DND-41 (cell line): ENCODE results near the gene UNC13C.

Experiments
- ATAC-seq: fragments of 200-7000 bp; cut with Tn5 transposase; 3 replicates; pipeline ENCODE4 v1.9.1; 2021; ENCODE audit warnings: low read depth; ENCODE audit not compliant: insufficient read depth
- DNase-seq: peaks from one replicate; pipeline ENCODE4 v3.0.0-alpha.2; 2020
- H2AFZ ChIP-seq: 2 replicates; pipeline ENCODE4 v1.6.0; 2012; ENCODE audit warnings: low read depth, low read length
- H3K27ac ChIP-seq: 2 replicates; pipeline ENCODE4 v1.5.1; 2012; ENCODE audit warnings: low read length, inconsistent platforms
- H3K27me3 ChIP-seq: fragments of 200-600 bp; sonication (generic); 2 replicates; pipeline ENCODE4 v1.6.0; 2012; ENCODE audit warnings: low read length, mild to moderate bottlenecking, inconsistent platforms; ENCODE audit not compliant: insufficient read depth, poor library complexity
- H3K36me3 ChIP-seq: 2 replicates; pipeline ENCODE4 v1.5.1; 2012; ENCODE audit warnings: low read length, inconsistent platforms; ENCODE audit not compliant: insufficient read depth
- H3K4me1 ChIP-seq: 2 replicates; pipeline ENCODE4 v1.5.1; 2012; ENCODE audit warnings: mild to moderate bottlenecking, low read length; ENCODE audit not compliant: insufficient read depth
- H3K4me2 ChIP-seq: 2 replicates; pipeline ENCODE4 v1.6.0; 2012; ENCODE audit warnings: mild to moderate bottlenecking, moderate library complexity, low read length, inconsistent platforms; ENCODE audit not compliant: insufficient read depth
- H3K4me3 ChIP-seq, 2 experiments: fragments of 200-600 bp in 1 of 2; shearing (Covaris generic) in 1 of 2; 2 replicates each; pipeline ENCODE4 v1.5.1; 2012 to 2016; ENCODE audit warnings: inconsistent platforms in 2 of 2, low read length in 2 of 2, mild to moderate bottlenecking in 2 of 2, low read depth in 1 of 2, moderate library complexity in 1 of 2
- H3K79me2 ChIP-seq: 2 replicates; pipeline ENCODE4 v1.6.0; 2012; ENCODE audit warnings: low read length, inconsistent platforms; ENCODE audit not compliant: insufficient read depth
- H3K9ac ChIP-seq: 2 replicates; pipeline ENCODE4 v1.6.0; 2012; ENCODE audit warnings: low read depth, mild to moderate bottlenecking, inconsistent platforms, low read length, moderate library complexity
- H3K9me3 ChIP-seq: 2 replicates; pipeline ENCODE4 v1.5.1; 2012; ENCODE audit warnings: low read length, moderate library complexity, mild to moderate bottlenecking, inconsistent platforms; ENCODE audit not compliant: insufficient read depth, severe bottlenecking
- H4K20me1 ChIP-seq: 2 replicates; pipeline ENCODE4 v1.6.0; 2012; ENCODE audit warnings: low read length; ENCODE audit not compliant: insufficient read depth
- CTCF ChIP-seq: IDR thresholded peaks from 2 replicates; pipeline ENCODE4 v1.5.1; 2012; ENCODE audit warnings: borderline replicate concordance, low read length, moderate library complexity, mild to moderate bottlenecking; ENCODE audit not compliant: poor library complexity, severe bottlenecking; ENCODE audit errors: extremely low read depth
- EZH2 ChIP-seq: IDR thresholded peaks from 3 replicates; pipeline ENCODE4 v1.6.1; 2012; ENCODE audit warnings: borderline replicate concordance, low read depth, mild to moderate bottlenecking, moderate library complexity, low read length, inconsistent platforms; ENCODE audit not compliant: severe bottlenecking

UNC13C gene

GRCh38 chr15:54097019-54097418, 118.8 kb downstream of the UNC13C start:
- no peak for ATAC-seq
- H3K4me1 ChIP-seq = no peaks in the 10 kb centered on the region
- TF ChIP-seq CTCF = no peak
- TF ChIP-seq EZH2 = no peak
- H3K79me2 ChIP-seq = no peaks in the 10 kb centered on the region
- no peak overlapping the region for H2AFZ ChIP-seq
- no peaks in the 10 kb centered on the region for H3K36me3 ChIP-seq
- no peak overlapping the region for H3K27ac ChIP-seq
- no peaks in the 10 kb centered on the region for H3K9me3 ChIP-seq
- H3K9ac ChIP-seq = no peak overlapping the region
- H4K20me1 ChIP-seq = no peaks in the 10 kb centered on the region
- H3K4me2 ChIP-seq = no peak overlapping the region
- H3K4me3 ChIP-seq = no peak overlapping the region
- DNase-seq = no peak
- H3K27me3 ChIP-seq = no peaks in the 10 kb centered on the region

GRCh38 chr15:54099010-54099409, 120.8 kb downstream of the UNC13C start:
- ATAC-seq (no peak), DNase-seq (no peak)
- Histone ChIP-seq H3K36me3 (no peaks in the 10 kb centered on the region), H3K9me3 (no peaks in the 10 kb centered on the region), H4K20me1 (no peaks in the 10 kb centered on the region), H3K27me3 (no peaks in the 10 kb centered on the region), H3K9ac (no peak overlapping the region), H2AFZ (no peak overlapping the region), H3K4me3 (no peak overlapping the region), H3K4me1 (no peaks in the 10 kb centered on the region), H3K27ac (no peak overlapping the region), H3K4me2 (no peak overlapping the region), H3K79me2 (no peaks in the 10 kb centered on the region)
- no peak for TF ChIP-seq CTCF
- TF ChIP-seq EZH2 = no peak

GRCh38 chr15:54101664-54102270, 123.5 kb downstream of the UNC13C start:
- Histone ChIP-seq H2AFZ (no peak overlapping the region), H3K27ac (no peak overlapping the region), H3K27me3 (no peaks in the 10 kb centered on the region), H3K4me3 (no peak overlapping the region), H3K4me1 (no peaks in the 10 kb centered on the region), H3K9me3 (no peaks in the 10 kb centered on the region), H3K9ac (no peak overlapping the region), H3K4me2 (no peak overlapping the region), H4K20me1 (no peaks in the 10 kb centered on the region), H3K79me2 (no peaks in the 10 kb centered on the region), H3K36me3 (no peaks in the 10 kb centered on the region)
- ATAC-seq = no peak
- TF ChIP-seq EZH2 (no peak), CTCF (no peak)
- no peak for DNase-seq
